Measurements from ENCODE around the gene CENPV.
"Not testable (repeated sequence)": the region's sequence is repeated elsewhere in the genome, so short reads cannot be mapped to it uniquely, and the experiment has no call there.

The CENPV gene

GRCh38 chr17:16313139-16314090 lies 39.9 kb downstream of the CENPV start:
- H3K4me3 ChIP-seq (ENCODE audit: low read depth, low read length) = no peak overlapping the region

DNA sequence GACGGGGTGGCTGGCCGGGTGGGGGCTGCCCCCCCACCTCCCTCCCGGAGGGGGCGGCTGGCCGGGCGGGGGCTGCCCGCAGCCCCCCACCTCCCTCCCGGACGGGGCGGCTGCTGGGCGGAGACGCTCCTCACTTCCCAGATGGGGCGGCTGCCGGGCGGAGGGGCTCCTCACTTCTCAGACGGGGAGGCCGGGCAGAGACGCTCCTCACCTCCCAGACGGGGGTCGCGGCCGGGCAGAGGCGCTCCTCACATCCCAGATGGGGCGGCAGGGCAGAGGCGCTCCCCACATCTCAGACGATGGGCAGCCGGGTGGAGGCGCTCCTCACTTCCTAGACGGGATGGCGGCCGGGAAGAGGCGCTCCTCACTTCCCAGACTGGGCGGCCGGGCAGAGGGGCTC lies 41.2 kb downstream of the CENPV start:
- not testable (repeated sequence) for H3K4me3 ChIP-seq (ENCODE audit: low read depth, low read length)

GRCh38 chr17:16306211-16306610 lies 47.1 kb downstream of the CENPV start:
- no peak overlapping the region for H3K4me3 ChIP-seq (ENCODE audit: low read depth, low read length)

DNA sequence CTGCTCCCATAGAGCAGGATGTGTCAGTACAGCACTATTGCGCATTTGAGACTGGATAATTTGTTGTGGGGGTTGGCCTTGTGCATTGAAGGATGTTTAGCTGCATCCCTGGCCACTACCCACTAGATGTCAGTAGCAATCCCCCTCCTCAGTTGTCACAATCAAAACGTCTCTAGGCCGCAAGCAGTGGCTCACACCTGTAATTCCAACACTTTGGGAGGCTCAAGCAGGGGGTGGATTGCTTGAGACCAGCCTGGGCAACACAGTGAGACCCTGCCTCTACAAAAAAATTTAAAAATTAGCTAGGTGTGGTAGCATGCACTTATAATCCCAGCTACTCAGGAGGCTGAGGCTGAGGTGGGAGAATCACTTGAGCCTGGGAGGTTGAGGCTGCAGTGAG lies 48.4 kb downstream of the CENPV start:
- H3K4me3 ChIP-seq (ENCODE audit: low read depth, low read length) = no peak overlapping the region

DNA sequence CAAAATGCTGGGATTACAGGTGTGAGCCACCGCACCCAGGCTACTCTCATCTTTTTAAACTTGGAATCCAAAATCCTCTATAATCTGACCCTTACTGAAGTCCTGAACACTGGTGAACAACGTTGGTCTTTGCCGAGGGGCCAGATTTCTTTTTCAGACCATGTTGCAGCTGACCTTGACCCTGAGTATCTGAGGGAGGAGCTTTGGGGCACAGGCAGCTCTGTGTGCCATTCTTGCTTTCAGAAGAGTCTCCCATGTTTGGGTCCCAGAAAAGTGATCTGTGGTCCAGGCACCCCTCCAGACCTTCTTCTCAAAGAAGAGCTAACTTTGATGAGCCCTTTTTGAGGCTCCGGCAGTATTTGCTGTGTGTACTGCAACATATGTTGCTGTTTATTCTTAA lies 50.4 kb downstream of the CENPV start:
- no peak overlapping the region for H3K4me3 ChIP-seq (ENCODE audit: low read depth, low read length)

GRCh38 chr17:16301963-16302855 lies 51.1 kb downstream of the CENPV start:
- no peak overlapping the region for H3K4me3 ChIP-seq (ENCODE audit: low read depth, low read length)

DNA sequence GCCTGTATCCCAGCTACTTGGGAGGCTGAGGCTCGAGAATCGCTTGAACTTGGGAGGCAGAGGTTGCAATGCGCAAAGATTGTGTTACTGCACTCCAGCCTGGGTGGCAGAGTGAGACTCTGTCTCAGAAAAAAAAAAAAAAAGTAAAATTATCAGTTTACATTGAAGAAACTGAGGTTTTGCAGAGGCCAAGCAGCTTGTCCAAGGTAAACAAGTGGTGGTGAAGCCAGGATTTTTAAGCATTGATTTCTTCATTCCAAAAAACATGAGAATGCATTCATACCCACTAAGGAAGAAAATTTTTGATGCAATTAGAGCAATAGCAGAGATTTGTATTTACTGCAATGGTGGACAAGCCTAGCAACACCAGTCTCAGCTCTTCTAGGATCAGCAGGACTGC lies 52.7 kb downstream of the CENPV start:
- H3K4me3 ChIP-seq (ENCODE audit: low read depth, low read length) = no peak overlapping the region

DNA sequence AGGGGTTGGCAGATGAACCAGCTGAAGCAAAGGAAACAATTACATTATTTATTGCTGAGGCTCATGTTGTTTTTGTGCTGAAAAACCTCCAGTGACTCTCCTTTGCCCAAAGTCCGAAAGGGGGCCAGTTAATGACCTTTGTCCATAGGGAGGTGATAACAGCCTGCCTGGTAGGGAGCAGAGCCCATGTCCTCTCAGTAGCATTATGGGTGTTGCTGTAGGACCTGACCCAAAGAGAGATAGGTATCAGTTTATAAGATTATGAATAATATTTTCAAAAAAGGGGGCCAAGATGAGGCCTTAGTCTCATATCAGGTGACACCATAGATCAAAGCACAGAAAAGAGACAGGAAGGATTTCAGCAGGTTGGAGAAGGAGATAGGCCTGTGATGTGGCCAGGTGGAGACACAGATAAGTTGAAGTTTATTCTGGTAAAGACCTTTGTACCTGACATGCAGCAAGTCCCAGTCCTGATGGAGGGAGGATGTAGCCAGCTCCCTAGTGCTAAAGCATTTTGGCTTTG lies 55.1 kb downstream of the CENPV start:
- H3K4me3 ChIP-seq (ENCODE audit: low read depth, low read length) = no peak overlapping the region

GRCh38 chr17:16297367-16298139 lies 55.7 kb downstream of the CENPV start:
- no peak overlapping the region for H3K4me3 ChIP-seq (ENCODE audit: low read depth, low read length)

DNA sequence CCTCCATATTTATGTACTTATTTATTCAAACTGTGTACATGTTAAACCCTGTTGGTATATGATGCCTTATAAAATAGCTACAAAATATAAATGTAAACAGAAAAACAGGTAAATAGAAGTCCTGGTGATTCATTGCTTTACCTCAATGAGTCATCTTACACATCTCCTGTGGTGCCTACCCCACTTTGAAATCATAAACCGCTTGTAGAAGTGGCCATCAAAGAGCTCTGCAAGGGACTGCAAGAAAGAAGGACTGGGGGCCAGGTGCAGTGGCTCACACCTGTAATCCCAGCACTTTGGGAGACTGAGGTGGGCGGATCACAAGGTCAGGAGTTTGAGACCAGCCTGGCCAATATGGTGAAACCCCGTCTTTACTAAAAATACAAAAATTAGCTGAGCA lies 57.2 kb downstream of the CENPV start:
- not testable (repeated sequence) for H3K4me3 ChIP-seq (ENCODE audit: low read depth, low read length)

DNA sequence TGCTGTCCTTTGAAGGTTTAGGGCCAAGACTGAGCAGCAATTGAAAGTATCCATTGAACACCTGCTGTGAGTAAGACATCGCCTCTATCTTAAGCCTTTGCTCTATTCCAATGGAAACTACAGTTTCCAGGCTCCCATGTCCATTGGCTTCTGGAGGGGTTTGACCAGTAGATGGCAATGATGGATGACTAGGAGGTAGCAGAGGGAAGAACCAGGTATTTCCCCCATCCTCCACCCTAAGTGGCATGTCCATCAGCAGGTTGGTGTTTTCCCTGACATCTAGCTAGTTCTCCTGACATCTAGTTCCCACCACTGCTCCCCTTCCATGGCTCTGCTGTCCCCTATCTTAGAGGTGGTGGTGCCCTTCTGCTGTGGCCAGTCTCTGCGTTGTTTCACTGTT lies 58.7 kb downstream of the CENPV start:
- H3K4me3 ChIP-seq (ENCODE audit: low read depth, low read length) = no peak overlapping the region

DNA sequence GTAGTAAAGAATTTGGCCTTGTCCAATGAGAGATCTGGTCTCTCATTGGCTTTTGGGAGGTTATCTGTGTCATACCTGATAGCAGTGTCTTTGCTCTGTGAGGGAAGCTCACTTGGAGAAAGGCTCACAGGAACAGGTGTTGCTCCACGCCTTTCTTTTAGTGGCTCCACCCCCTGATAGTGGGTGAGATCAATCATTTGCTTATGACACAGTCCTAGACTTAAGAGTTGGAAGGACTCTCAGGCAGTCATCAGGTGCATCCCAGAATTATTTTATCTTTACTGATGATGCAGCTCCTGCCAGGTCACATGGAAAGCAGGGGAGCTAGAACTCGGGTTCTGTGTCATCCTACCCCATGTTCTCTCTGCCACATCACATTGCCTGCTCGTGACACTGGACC lies 59.3 kb downstream of the CENPV start:
- H3K4me3 ChIP-seq (ENCODE audit: low read depth, low read length) = no peak overlapping the region
